Measurements from ENCODE around the gene PMIS2.

The PMIS2 gene

GRCh38 chr19:35556846-35557538 is 29.0 kb upstream of the PMIS2 start:
- DNase-seq: no peak

GRCh38 chr19:35557539-35558399 is 28.2 kb upstream of the PMIS2 start:
- DNase-seq: no peak

GRCh38 chr19:35558400-35559280 is 27.3 kb upstream of the PMIS2 start:
- DNase-seq: no peak

GRCh38 chr19:35559281-35559659 is 26.7 kb upstream of the PMIS2 start:
- no peak for DNase-seq

- no peak for DNase-seq
These were observed 26.2 kb upstream of the PMIS2 start for GRCh38 chr19:35559781-35560180.

- DNase-seq: no peak
These were observed 25.7 kb upstream of the PMIS2 start for GRCh38 chr19:35560271-35560670.

- no peak for DNase-seq
These were observed 25.3 kb upstream of the PMIS2 start for GRCh38 chr19:35560677-35561076.

GRCh38 chr19:35561436-35561835 is 24.5 kb upstream of the PMIS2 start:
- DNase-seq: no peak

- DNase-seq: no peak
These were observed 23.6 kb upstream of the PMIS2 start for GRCh38 chr19:35562336-35562735.

GRCh38 chr19:35562776-35563175 is 23.2 kb upstream of the PMIS2 start:
- no peak for DNase-seq

- no peak for DNase-seq
These were observed 22.7 kb upstream of the PMIS2 start, which contains the start of gene ATP4A for GRCh38 chr19:35563207-35563829. TSS of gene ATP4A (minus strand) at chr19:35563658. CDS start at chr19:35563629, 29 bp downstream.

GRCh38 chr19:35565016-35565856 is 20.7 kb upstream of the PMIS2 start:
- no peak for DNase-seq

GRCh38 chr19:35566738-35567137 is 19.2 kb upstream of the PMIS2 start:
- no peak for DNase-seq

GRCh38 chr19:35569281-35569781 is 16.6 kb upstream of the PMIS2 start:
- DNase-seq: no peak

GRCh38 chr19:35571406-35571965 is 14.5 kb upstream of the PMIS2 start:
- no peak for DNase-seq

- no peak for DNase-seq
These were observed 8.1 kb upstream of the PMIS2 start for GRCh38 chr19:35577918-35578317.

GRCh38 chr19:35578707-35579106 is 7.3 kb upstream of the PMIS2 start:
- no peak for DNase-seq

GRCh38 chr19:35582760-35583159 is 3.2 kb upstream of the PMIS2 start:
- DNase-seq: no peak

GRCh38 chr19:35587321-35587720 is 1.3 kb downstream of the PMIS2 start:
- no peak for DNase-seq

- DNase-seq: no peak
These were observed 4.9 kb downstream of the PMIS2 start for GRCh38 chr19:35590875-35591274.

GRCh38 chr19:35592226-35592625 is 6.3 kb downstream of the PMIS2 start:
- DNase-seq: no peak
